HCT116 (cell line): ENCODE data around the gene TNFRSF12A. TPM values are rescaled to one million over a fixed set of nuclear protein-coding genes. Genes with fewer than 3 reads are reported as not detected.

Experiments
- ATAC-seq: fragments of 200-7000 bp; cut with Tn5 transposase; 2 replicates; pipeline ENCODE4 v1.9.1; 2020; ENCODE audit warnings: mild to moderate bottlenecking, moderate library complexity
- BruUV-seq: library from RNA; stranded (reverse); fragments of 400-500 nt; replicated peaks from 2 replicates; lab custom pipeline; 2021; lab: Mats Ljungman, UMichigan
- CTCF ChIA-PET: fragments of 300-600 bp; sonication (Branson Sonifier 250); formaldehyde crosslinking; loops from one replicate; lab custom pipeline; 2021; ENCODE audit warnings: antibody characterized with exemption; lab: Charles Lee
- POLR2A ChIA-PET: fragments of 300-600, 350-600 bp; sonication (Branson Sonifier 250); formaldehyde crosslinking; loops from one replicate; lab custom pipeline; 2021; ENCODE audit warnings: antibody characterized with exemption; lab: Charles Lee
- RAD21 ChIA-PET, 2 experiments: fragments of 300-600 bp; sonication (Branson Sonifier 250); formaldehyde crosslinking; loops; one replicate each; lab custom pipeline; 2023; ENCODE audit warnings: low total read pairs in 2 of 2; ENCODE audit not compliant: uncharacterized antibody in 2 of 2, unreplicated experiment in 2 of 2, low non-redundant PET in 1 of 2; lab: Charles Lee
- DNase-seq: peaks from one replicate; pipeline ENCODE4 v3.0.0-alpha.2; 2010; ENCODE audit warnings: low read depth, low spot score
- H2AFZ ChIP-seq: fragments of 200-600 bp; shearing (Covaris generic), sonication (generic); 2 replicates; pipeline ENCODE4 v1.6.1; 2017; ENCODE audit warnings: low read depth, mixed run types, mixed read lengths, antibody characterized with exemption, low read length; ENCODE audit not compliant: poor library complexity, severe bottlenecking
- H3K27ac ChIP-seq: 2 replicates; pipeline ENCODE4 v1.5.1; 2012; ENCODE audit warnings: low read depth, low read length
- H3K27me3 ChIP-seq: fragments of 200-600 bp; sonication (generic); 2 replicates; pipeline ENCODE4 v1.6.1; 2016; ENCODE audit warnings: mixed run types, low read length, mixed read lengths; ENCODE audit not compliant: insufficient read depth
- H3K36me3 ChIP-seq, 2 experiments: fragments of 200-500 bp in 1 of 2; fragments of 200-600 bp in 1 of 2; sonication (Bioruptor generic) in 1 of 2; sonication (generic) in 1 of 2; 2 replicates each; pipeline versions ENCODE4 v1.5.1 to v1.6.1; 2014 to 2016; ENCODE audit warnings: low read length in 2 of 2, inconsistent platforms in 1 of 2, mixed read lengths in 1 of 2, mixed run types in 1 of 2; ENCODE audit not compliant: insufficient read depth in 2 of 2, control insufficient read depth in 1 of 2
- H3K4me1 ChIP-seq, 2 experiments: fragments of 200-600 bp in 1 of 2; sonication (generic) in 1 of 2; 2 replicates each; pipeline versions ENCODE4 v1.5.1 to v1.6.1; 2012 to 2017; ENCODE audit warnings: low read length in 2 of 2, inconsistent platforms in 1 of 2, mild to moderate bottlenecking in 1 of 2, mixed read lengths in 1 of 2, mixed run types in 1 of 2, moderate library complexity in 1 of 2; ENCODE audit not compliant: insufficient read depth in 2 of 2, control insufficient read depth in 1 of 2
- H3K4me2 ChIP-seq: fragments of 200-600 bp; sonication (generic); 2 replicates; pipeline ENCODE4 v1.6.1; 2017; ENCODE audit warnings: mixed run types, low read length, mixed read lengths
- H3K4me3 ChIP-seq, 2 experiments: fragments of 200-600 bp in 1 of 2; sonication (generic) in 1 of 2; replicated peaks in 1 of 2; 2 replicates each; pipeline ENCODE4 v1.5.1; 2011 to 2016; ENCODE audit warnings: low read length in 2 of 2, control low read depth in 1 of 2, low read depth in 1 of 2, mild to moderate bottlenecking in 1 of 2, mixed read lengths in 1 of 2, mixed run types in 1 of 2
- H3K79me2 ChIP-seq: fragments of 200-600 bp; sonication (generic); 2 replicates; pipeline ENCODE4 v1.6.1; 2017; ENCODE audit warnings: mild to moderate bottlenecking, mixed run types, low read length, moderate library complexity, mixed read lengths; ENCODE audit not compliant: insufficient read depth
- H3K9ac ChIP-seq: fragments of 200-600 bp; sonication (generic); 2 replicates; pipeline ENCODE4 v1.6.1; 2016; ENCODE audit warnings: low read length, mixed read lengths
- H3K9me2 ChIP-seq: fragments of 200-600 bp; sonication (generic), shearing (Covaris generic); 2 replicates; pipeline ENCODE4 v1.6.1; 2017; ENCODE audit warnings: mixed run types, mild to moderate bottlenecking, moderate library complexity; ENCODE audit not compliant: insufficient read depth
- H3K9me3 ChIP-seq, 2 experiments: fragments of 200-500 bp in 1 of 2; fragments of 200-600 bp in 1 of 2; sonication (Bioruptor generic) in 1 of 2; sonication (generic) in 1 of 2; 2 replicates each; pipeline ENCODE4 v1.6.1; 2014 to 2017; ENCODE audit warnings: low read length in 2 of 2, mixed read lengths in 2 of 2, inconsistent platforms in 1 of 2, low read depth in 1 of 2, mild to moderate bottlenecking in 1 of 2, mixed run types in 1 of 2, moderate library complexity in 1 of 2; ENCODE audit not compliant: control insufficient read depth in 1 of 2, insufficient read depth in 1 of 2
- H4K20me1 ChIP-seq: fragments of 200-600 bp; sonication (generic), shearing (Covaris generic); 2 replicates; pipeline ENCODE4 v1.6.1; 2017; ENCODE audit warnings: mixed run types, mild to moderate bottlenecking, moderate library complexity; ENCODE audit not compliant: insufficient read depth
- CBX3 ChIP-seq: IDR thresholded peaks from 2 replicates; pipeline ENCODE4 v1.6.1; 2012; ENCODE audit warnings: low read depth
- CEBPB ChIP-seq: IDR thresholded peaks from 2 replicates; pipeline ENCODE4 v1.6.1; 2012; ENCODE audit warnings: low read depth
- EGR1 ChIP-seq: IDR thresholded peaks from 2 replicates; pipeline ENCODE4 v1.6.1; 2012; ENCODE audit warnings: low read depth
- ELF1 ChIP-seq: IDR thresholded peaks from 2 replicates; pipeline ENCODE4 v1.6.1; 2012; ENCODE audit warnings: low read depth, borderline replicate concordance
- EZH2 ChIP-seq: fragments of 200-600 bp; sonication (generic); IDR thresholded peaks from 2 replicates; pipeline ENCODE4 v1.6.1; 2017; ENCODE audit warnings: antibody characterized with exemption, mixed run types
- FOSL1 ChIP-seq: IDR thresholded peaks from 2 replicates; pipeline ENCODE4 v1.6.1; 2012; ENCODE audit warnings: low read depth
- POLR2AphosphoS5 ChIP-seq: IDR thresholded peaks from 2 replicates; pipeline ENCODE4 v1.6.1; 2011; ENCODE audit warnings: mild to moderate bottlenecking, low read depth, low read length, moderate library complexity
- RAD21 ChIP-seq: IDR thresholded peaks from 2 replicates; pipeline ENCODE4 v1.6.1; 2012; ENCODE audit warnings: low read depth, mild to moderate bottlenecking
- SIN3A ChIP-seq: IDR thresholded peaks from 2 replicates; pipeline ENCODE4 v1.6.1; 2012; ENCODE audit warnings: low read depth
- SP1 ChIP-seq: IDR thresholded peaks from 2 replicates; pipeline ENCODE4 v1.6.1; 2012; ENCODE audit warnings: low read depth
- SRF ChIP-seq: IDR thresholded peaks from 2 replicates; pipeline ENCODE4 v1.6.1; 2012; ENCODE audit warnings: low read depth
- TCF7L2 ChIP-seq: IDR thresholded peaks from 2 replicates; pipeline ENCODE4 v1.7.0; 2011; ENCODE audit warnings: borderline replicate concordance, inconsistent platforms; ENCODE audit not compliant: insufficient read depth, insufficient read length; ENCODE audit errors: extremely low read depth
- YY1 ChIP-seq: IDR thresholded peaks from 2 replicates; pipeline ENCODE4 v1.6.1; 2011; ENCODE audit warnings: low read length, low read depth, moderate library complexity, mild to moderate bottlenecking; ENCODE audit not compliant: insufficient replicate concordance; ENCODE audit errors: extremely low read depth
- ZFX ChIP-seq: fragments of 450-650 bp; IDR thresholded peaks from 2 replicates; pipeline ENCODE4 v1.6.1; 2017
- ZNF274 ChIP-seq: fragments of 200-500 bp; sonication (Bioruptor generic); IDR thresholded peaks from 2 replicates; pipeline ENCODE4 v1.6.1; 2014; ENCODE audit warnings: mild to moderate bottlenecking, low read depth, low read length, inconsistent platforms
- intact Hi-C: fragments of 100-400 bp; cut with micrococcal nuclease; formaldehyde crosslinking; loops from 2 replicates; pipeline ENCODE4 v1.10.0; 2022
- total RNA-seq: library from RNA; stranded (reverse); gene quantifications from one replicate; pipeline ENCODE4 v1.2.1, GENCODE V29; 2021; ENCODE audit not compliant: unreplicated experiment
- TF ChIP-seq, protein P1 (sequence below): IDR thresholded peaks from 2 replicates; pipeline ENCODE4 v1.6.1; 2011; ENCODE audit warnings: mild to moderate bottlenecking, low read length, moderate library complexity; ENCODE audit not compliant: insufficient replicate concordance; ENCODE audit errors: extremely low read depth
- TF ChIP-seq, protein P2 (sequence below): IDR thresholded peaks from 2 replicates; pipeline ENCODE4 v1.6.1; 2012

The TNFRSF12A gene
- total RNA-seq, 1 experiment from 2014 or later = 188 TPM

DNA sequence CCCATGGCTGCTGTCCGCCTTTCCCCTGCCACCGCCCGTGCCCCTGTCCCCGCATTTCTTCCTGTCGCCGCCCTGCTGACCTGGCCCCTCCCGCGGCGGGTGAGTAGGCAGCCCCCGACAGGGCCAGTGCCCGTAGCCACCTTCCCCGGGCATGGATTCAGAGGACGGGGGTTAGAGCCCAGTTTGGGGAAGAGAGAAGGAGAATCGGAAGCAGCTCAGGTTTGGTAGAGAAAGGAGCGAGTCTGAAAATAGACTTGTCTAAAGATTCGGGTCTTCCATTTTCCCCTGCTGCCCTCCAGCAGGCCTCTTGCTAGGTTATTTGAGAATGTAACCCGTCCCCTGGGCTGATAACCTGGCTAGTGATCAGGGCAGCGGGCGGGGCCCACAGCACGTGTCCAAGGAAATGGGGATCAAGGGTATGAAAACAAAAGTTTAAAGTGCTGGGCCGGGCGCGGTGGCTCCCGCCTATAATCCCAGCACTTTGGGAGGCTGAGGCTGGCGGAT is 15.3 kb upstream of the TNFRSF12A start:
- RAD21 ChIA-PET = interaction anchor here in 1 of 2 experiments (1.4 kb wide), 1 partner anchor 23 kb away, joined by 7 read pairs; no protein-coding TSS in a partner anchor
- no peaks in the 10 kb centered on the region for H3K9me3 ChIP-seq
- ATAC-seq (no peak), DNase-seq (no peak)
- no peak for TF ChIP-seq ZNF274
- no peak for TF ChIP-seq EGR1
- TF ChIP-seq, protein P1, sequence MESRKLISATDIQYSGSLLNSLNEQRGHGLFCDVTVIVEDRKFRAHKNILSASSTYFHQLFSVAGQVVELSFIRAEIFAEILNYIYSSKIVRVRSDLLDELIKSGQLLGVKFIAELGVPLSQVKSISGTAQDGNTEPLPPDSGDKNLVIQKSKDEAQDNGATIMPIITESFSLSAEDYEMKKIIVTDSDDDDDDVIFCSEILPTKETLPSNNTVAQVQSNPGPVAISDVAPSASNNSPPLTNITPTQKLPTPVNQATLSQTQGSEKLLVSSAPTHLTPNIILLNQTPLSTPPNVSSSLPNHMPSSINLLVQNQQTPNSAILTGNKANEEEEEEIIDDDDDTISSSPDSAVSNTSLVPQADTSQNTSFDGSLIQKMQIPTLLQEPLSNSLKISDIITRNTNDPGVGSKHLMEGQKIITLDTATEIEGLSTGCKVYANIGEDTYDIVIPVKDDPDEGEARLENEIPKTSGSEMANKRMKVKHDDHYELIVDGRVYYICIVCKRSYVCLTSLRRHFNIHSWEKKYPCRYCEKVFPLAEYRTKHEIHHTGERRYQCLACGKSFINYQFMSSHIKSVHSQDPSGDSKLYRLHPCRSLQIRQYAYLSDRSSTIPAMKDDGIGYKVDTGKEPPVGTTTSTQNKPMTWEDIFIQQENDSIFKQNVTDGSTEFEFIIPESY = no peak
- TF ChIP-seq RAD21 = no peak
- TF ChIP-seq CEBPB = no peak
- TF ChIP-seq EZH2 = no peak
- TF ChIP-seq ELF1 = no peak
- TF ChIP-seq FOSL1 = no peak
- TF ChIP-seq ZFX = no peak
- no peak for TF ChIP-seq CBX3
- no peak for TF ChIP-seq SP1
- no peak for TF ChIP-seq SRF
- no peak for TF ChIP-seq POLR2AphosphoS5
- no peak for TF ChIP-seq SIN3A
- TF ChIP-seq, protein P2, sequence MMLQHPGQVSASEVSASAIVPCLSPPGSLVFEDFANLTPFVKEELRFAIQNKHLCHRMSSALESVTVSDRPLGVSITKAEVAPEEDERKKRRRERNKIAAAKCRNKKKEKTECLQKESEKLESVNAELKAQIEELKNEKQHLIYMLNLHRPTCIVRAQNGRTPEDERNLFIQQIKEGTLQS = no peak
- TF ChIP-seq YY1 = no peak
- no peak for TF ChIP-seq TCF7L2
- H3K4me2 ChIP-seq = peak overlapping the region; percentile 93
- no peaks in the 10 kb centered on the region for H3K36me3 ChIP-seq
- peak overlapping the region; percentile 48 for H2AFZ ChIP-seq
- H3K27me3 ChIP-seq = no peaks in the 10 kb centered on the region
- H4K20me1 ChIP-seq = no peaks in the 10 kb centered on the region
- no TSS peak for BruUV-seq
- intact Hi-C loops = loop anchor here (2.0 kb wide), 1 partner anchor 20 kb away; the partner anchor contains the start of gene THOC6
- H3K4me1 ChIP-seq = peaks cover 34 to 58% of the 10 kb centered on the region in 2 experiments
- H3K4me3 ChIP-seq = peak overlapping the region; percentile 49 to 60
- no peak overlapping the region for H3K27ac ChIP-seq
- POLR2A ChIA-PET = interaction anchor here (11.4 kb wide), 1 partner anchor 17 kb away, joined by 188 read pairs; the partner anchor contains the start of genes CLDN6, HCFC1R1, THOC6 and TNFRSF12A
- CTCF ChIA-PET = interaction anchor here (2.5 to 3.0 kb wide), 2 partner anchors 23 to 27 kb away, joined by 12 to 29 read pairs; no protein-coding TSS in a partner anchor
- H3K9me2 ChIP-seq = no peaks in the 10 kb centered on the region
- peak overlapping the region; percentile 63 for H3K9ac ChIP-seq
- H3K79me2 ChIP-seq = no peaks in the 10 kb centered on the region
